HepG2 (cell line): Measurements from ENCODE around the gene FAM111B. TPM values are rescaled to one million over a fixed set of nuclear protein-coding genes. Genes with fewer than 3 reads are reported as not detected.

Experiments used
- ATAC-seq: fragments of 200-7000 bp; cut with Tn5 transposase; 3 replicates; pipeline ENCODE4 v1.9.1; 2020; ENCODE audit warnings: mild to moderate bottlenecking, moderate library complexity
- BruUV-seq: library from RNA; stranded (reverse); fragments of 400-500 nt; replicated peaks from 2 replicates; lab custom pipeline; 2021; lab: Mats Ljungman, UMichigan
- CTCF ChIA-PET: fragments of 300-600 bp; formaldehyde crosslinking; extraction: SDS; loops from one replicate; lab custom pipeline; 2021; ENCODE audit warnings: low total read pairs, inconsistent platforms, low intra/inter-chr PET ratio; lab: Yijun Ruan, JAX
- POLR2A ChIA-PET: fragments of 350-600 bp; sonication (Branson Sonifier 250); formaldehyde crosslinking; loops from one replicate; lab custom pipeline; 2020; ENCODE audit warnings: antibody characterized with exemption, inconsistent platforms; lab: Yijun Ruan, JAX
- DNase-seq: peaks from one replicate; pipeline ENCODE4 v3.0.0-alpha.2; 2015; ENCODE audit warnings: low spot score
- FAIRE-seq: peaks from 3 replicates; lab custom pipeline; 2011; peaks lifted over from hg19 to GRCh38; lab: Jason Lieb, UNC
- H2AFZ ChIP-seq: one replicate; pipeline ENCODE4 v1.6.1; 2011; ENCODE audit warnings: low read length, inconsistent platforms
- H3K27ac ChIP-seq: fragments of 300-600 bp; 3 replicates; pipeline ENCODE4 v1.8.0; 2011; ENCODE audit warnings: mixed run types, mild to moderate bottlenecking, mixed read lengths, low read length, inconsistent platforms; ENCODE audit not compliant: insufficient read depth; ENCODE audit errors: extremely low read length
- H3K27me3 ChIP-seq, 2 experiments: fragments of 200-600 bp in 1 of 2; 2 replicates in 1 of 2; 3 replicates in 1 of 2; pipeline versions ENCODE4 v1.6.0 to v1.8.0; 2011; ENCODE audit warnings: low read length in 2 of 2, mild to moderate bottlenecking in 2 of 2, moderate library complexity in 2 of 2, inconsistent platforms in 1 of 2; ENCODE audit not compliant: insufficient read depth in 2 of 2, control insufficient read depth in 1 of 2
- H3K36me3 ChIP-seq, 2 experiments: fragments of 200-600 bp in 1 of 2; replicated peaks in 1 of 2; 2 replicates in 1 of 2; 3 replicates in 1 of 2; pipeline versions ENCODE4 v1.5.1 to v1.8.0; 2011; ENCODE audit warnings: low read length in 2 of 2, inconsistent platforms in 1 of 2; ENCODE audit not compliant: insufficient read depth in 2 of 2, control insufficient read depth in 1 of 2
- H3K4me1 ChIP-seq: 2 replicates; pipeline ENCODE4 v1.5.1; 2012; ENCODE audit warnings: low read length, inconsistent platforms; ENCODE audit not compliant: insufficient read depth
- H3K4me2 ChIP-seq: 2 replicates; pipeline ENCODE4 v1.6.0; 2011; ENCODE audit warnings: low read depth, low read length, inconsistent platforms
- H3K4me3 ChIP-seq, 3 experiments: fragments of 200-600 bp in 1 of 3; sonication (generic), shearing (Covaris generic) in 1 of 3; replicated peaks in 1 of 3; 2 replicates each; pipeline ENCODE4 v1.5.1; 2011 to 2016; ENCODE audit warnings: low read length in 3 of 3, inconsistent platforms in 2 of 3, low read depth in 2 of 3, mild to moderate bottlenecking in 2 of 3, control low read depth in 1 of 3, mixed read lengths in 1 of 3; ENCODE audit not compliant: insufficient read depth in 1 of 3
- H3K79me2 ChIP-seq: one replicate; pipeline ENCODE4 v1.6.1; 2011; ENCODE audit warnings: low read length, inconsistent platforms; ENCODE audit not compliant: insufficient read depth
- H3K9ac ChIP-seq: 2 replicates; pipeline ENCODE4 v1.6.0; 2011; ENCODE audit warnings: mild to moderate bottlenecking, low read depth, low read length, inconsistent platforms; ENCODE audit not compliant: insufficient read depth
- H3K9me3 ChIP-seq: 2 replicates; pipeline ENCODE4 v1.5.1; 2012; ENCODE audit warnings: mild to moderate bottlenecking, low read length
- H4K20me1 ChIP-seq: 2 replicates; pipeline ENCODE4 v1.6.0; 2011; ENCODE audit warnings: inconsistent platforms, mild to moderate bottlenecking, low read length, moderate library complexity; ENCODE audit not compliant: insufficient read depth
- ETV5 ChIP-seq: IDR thresholded peaks from 2 replicates; pipeline ENCODE4 v1.6.1; 2018; ENCODE audit warnings: missing biosample characterization, missing genetic modification reagents, inconsistent platforms, borderline replicate concordance
- GRHL1 ChIP-seq: sonication (generic); formaldehyde crosslinking; conservative IDR thresholded peaks from 2 replicates; pipeline ENCODE4 v1.8.0; 2022; ENCODE audit warnings: missing genetic modification reagents
- GTF2F1 ChIP-seq: fragments of 150-350 bp; IDR thresholded peaks from 2 replicates; pipeline ENCODE4 v1.6.1; 2014; ENCODE audit warnings: low read length
- GZF1 ChIP-seq: sonication (generic); formaldehyde crosslinking; IDR thresholded peaks from 2 replicates; pipeline ENCODE4 v1.5.1; 2020; ENCODE audit warnings: mild to moderate bottlenecking, missing genetic modification reagents
- HOXA5 ChIP-seq: sonication (generic); formaldehyde crosslinking; IDR thresholded peaks from 2 replicates; pipeline ENCODE4 v1.4.0; 2020; ENCODE audit warnings: missing genetic modification reagents
- LCORL ChIP-seq, 2 experiments: fragments of 450-650 bp in 1 of 2; sonication (generic) in 1 of 2; formaldehyde crosslinking in 1 of 2; IDR thresholded peaks; 2 replicates each; pipeline versions ENCODE4 v1.5.0 to v1.6.1; 2017 to 2020; ENCODE audit warnings: antibody characterized with exemption in 1 of 2, missing genetic modification reagents in 1 of 2
- MTF2 ChIP-seq: sonication (generic); formaldehyde crosslinking; IDR thresholded peaks from 2 replicates; pipeline ENCODE4 v1.5.0; 2020; ENCODE audit warnings: missing genetic modification reagents, borderline replicate concordance
- RAD51 ChIP-seq: fragments of 450-650 bp; IDR thresholded peaks from 2 replicates; pipeline ENCODE4 v1.6.1; 2016; ENCODE audit warnings: borderline replicate concordance
- RFX1 ChIP-seq: fragments of 450-650 bp; IDR thresholded peaks from 2 replicates; pipeline ENCODE4 v1.6.1; 2017
- ZBTB37 ChIP-seq: sonication (generic); formaldehyde crosslinking; IDR thresholded peaks from 2 replicates; pipeline ENCODE4 v1.4.0; 2020; ENCODE audit warnings: mild to moderate bottlenecking, missing genetic modification reagents
- ZKSCAN8 ChIP-seq: IDR thresholded peaks from 2 replicates; pipeline ENCODE4 v1.6.1; 2016; ENCODE audit warnings: borderline replicate concordance, missing genetic modification reagents, missing compliant biosample characterization
- ZMYM4 ChIP-seq: sonication (generic); formaldehyde crosslinking; IDR thresholded peaks from 2 replicates; pipeline ENCODE4 v1.8.1; 2023; ENCODE audit warnings: mild to moderate bottlenecking, missing genetic modification reagents
- ZNF160 ChIP-seq: sonication (generic); formaldehyde crosslinking; IDR thresholded peaks from 2 replicates; pipeline ENCODE4 v1.8.0; 2022; ENCODE audit warnings: mild to moderate bottlenecking, inconsistent platforms, missing genetic modification reagents
- ZNF207 ChIP-seq: fragments of 450-650 bp; IDR thresholded peaks from 2 replicates; pipeline ENCODE4 v1.6.1; 2016; ENCODE audit warnings: antibody characterized with exemption, borderline replicate concordance
- ZNF232 ChIP-seq: sonication (generic); formaldehyde crosslinking; IDR thresholded peaks from 2 replicates; pipeline ENCODE4 v1.4.0; 2020; ENCODE audit warnings: missing genetic modification reagents, borderline replicate concordance
- ZNF740 ChIP-seq: sonication (generic); formaldehyde crosslinking; IDR thresholded peaks from 2 replicates; pipeline ENCODE4 v1.4.0; 2020; ENCODE audit warnings: missing genetic modification reagents
- ZNF781 ChIP-seq: sonication (generic); formaldehyde crosslinking; IDR thresholded peaks from 2 replicates; pipeline ENCODE4 v1.5.1; 2020; ENCODE audit warnings: borderline replicate concordance, mild to moderate bottlenecking, missing genetic modification reagents; ENCODE audit errors: not compliant biosample characterization
- WGBS: methylation state at CpG from one replicate; pipeline ENCODE4 v1.1.6; 2017; ENCODE audit warnings: low lambda C conversion rate; 5-methylcytosine and 5-hydroxymethylcytosine counted together
- in situ Hi-C: cut with HindIII; loops from 2 replicates; pipeline ENCODE4 v1.10.0; 2017; ENCODE audit warnings: low pct_unique_long_range_greater_than_20kb; ENCODE audit not compliant: extremely low pct_ligation_motif_present
- intact Hi-C: fragments of 100-400 bp; cut with micrococcal nuclease; formaldehyde crosslinking; loops from one replicate; pipeline ENCODE4 v1.10.0; 2022; ENCODE audit not compliant: unreplicated experiment
- polyA plus RNA-seq, 8 experiments: library from polyadenylated mRNA; depleted of rRNA in 3 of 8; stranded (reverse) in 7 of 8; unstranded in 1 of 8; fragments of >200 nt; fragmentation: Illumina TruSeq in 4 of 8; extraction: Trizol in 4 of 8; gene quantifications; 2 replicates each; pipeline versions ENCODE4 v1.2.1 to v1.2.3, GENCODE V29; 2011 to 2016; ENCODE audit warnings: low read depth in 4 of 8, missing spikeins in 1 of 8, mixed read lengths in 1 of 8; ENCODE audit not compliant: insufficient read depth in 1 of 8
- total RNA-seq, 5 experiments: library from RNA; depleted of rRNA; stranded (reverse); fragments of >200 nt; fragmentation: Illumina TruSeq; extraction: Trizol; gene quantifications; 2 replicates each; pipeline ENCODE4 v1.2.3, GENCODE V29; 2016; ENCODE audit warnings: low read depth in 1 of 5

Gene FAM111B
- total and polyA plus RNA-seq, 2 of the 13 experiments (the other 11 are each of a cell fraction or from before 2014, with no cell fraction given): 1.6 to 28.2 TPM

- Histone ChIP-seq H3K27ac (no peak overlapping the region), H3K4me1 (peaks cover 25% of the 10 kb centered on the region), H3K4me2 (no peak overlapping the region), H4K20me1 (no peaks in the 10 kb centered on the region), H3K4me3 (no peak overlapping the region), H3K9me3 (no peaks in the 10 kb centered on the region), H3K36me3 (no peaks in the 10 kb centered on the region), H3K9ac (no peak overlapping the region), H3K27me3 (no peaks in the 10 kb centered on the region), H2AFZ (no peak overlapping the region), H3K79me2 (no peaks in the 10 kb centered on the region)
- ChIA-PET CTCF (no interaction called here), POLR2A (no interaction called here)
- in situ Hi-C loops: loop anchor here (5.0 kb wide), 1 partner anchor 41 kb away; no protein-coding TSS in a partner anchor
- FAIRE-seq (no peak), ATAC-seq (no peak), DNase-seq (no peak)
- 77% methylated on average over 2 of the region's 2 CpGs for WGBS
- BruUV-seq: no TSS peak
- intact Hi-C loops: loop anchor here (10.0 kb wide), 1 partner anchor 484 kb away; no protein-coding TSS in a partner anchor
- TF ChIP-seq ZNF781: no peak
- TF ChIP-seq HOXA5 (CRISPR knock-in tag): no peak
- no peak for TF ChIP-seq MTF2 (CRISPR knock-in tag)
- TF ChIP-seq ZNF160: no peak
- no peak for TF ChIP-seq ZNF207
- TF ChIP-seq GTF2F1: no peak
- no peak for TF ChIP-seq ETV5 (CRISPR knock-in tag)
- TF ChIP-seq ZNF232 (CRISPR knock-in tag): no peak
- TF ChIP-seq LCORL (IDR thresholded peaks at IDR 0.05): no peak
- TF ChIP-seq LCORL (CRISPR knock-in tag; IDR thresholded peaks at IDR 0.05): no peak
- TF ChIP-seq GZF1 (CRISPR knock-in tag): no peak
Measured at GRCh38 chr11:59138643-59139042, 31.6 kb downstream of the FAM111B start.

- in situ Hi-C loops: no loop called here
- CTCF ChIA-PET: interaction anchor here (2.1 kb wide), 1 partner anchor 17 kb away, joined by 15 read pairs; no protein-coding TSS in a partner anchor
- no peak for FAIRE-seq
- TF ChIP-seq ZMYM4 (CRISPR knock-in tag): no peak
- no peak for TF ChIP-seq ZNF740 (CRISPR knock-in tag)
- TF ChIP-seq ZKSCAN8: no peak
- TF ChIP-seq ZBTB37 (CRISPR knock-in tag): no peak
- no peak for TF ChIP-seq RAD51
- no peak for TF ChIP-seq RFX1
- no peak for TF ChIP-seq GRHL1 (CRISPR knock-in tag)
Measured at GRCh38 chr11:59141191-59141590, 34.2 kb downstream of the FAM111B start.

More at GRCh38 chr11:59141191-59141590, 34.2 kb downstream of the FAM111B start:
- no peaks in the 10 kb centered on the region for H4K20me1 ChIP-seq
- H2AFZ ChIP-seq: no peak overlapping the region
- no peak overlapping the region for H3K4me2 ChIP-seq
- no peaks in the 10 kb centered on the region for H3K36me3 ChIP-seq
- no peak overlapping the region for H3K4me3 ChIP-seq
- POLR2A ChIA-PET: no interaction called here
- DNase-seq: no peak
- H3K9me3 ChIP-seq: no peaks in the 10 kb centered on the region
- WGBS: 93% methylated on average over 4 of the region's 4 CpGs
- no TSS peak for BruUV-seq
- intact Hi-C loops: loop anchor here (10.0 kb wide), 1 partner anchor 64 kb away; no protein-coding TSS in a partner anchor
- no peak for ATAC-seq
- no peaks in the 10 kb centered on the region for H3K79me2 ChIP-seq
- no peak overlapping the region for H3K9ac ChIP-seq
- H3K4me1 ChIP-seq: peaks cover 46% of the 10 kb centered on the region
- no peaks in the 10 kb centered on the region for H3K27me3 ChIP-seq
- no peak overlapping the region for H3K27ac ChIP-seq
